GM12864 (cell line): ENCODE data around the gene IFT25.
A peak's percentile ranks its signal among the peaks of the same experiment; 100 is the strongest.
"Not testable (repeated sequence)": the region's sequence is repeated elsewhere in the genome, so short reads cannot be mapped to it uniquely, and the experiment has no call there.

Source experiments
- DNase-seq: peaks from one replicate; pipeline ENCODE4 v3.0.0-alpha.2; 2011; ENCODE audit warnings: low read depth
- H3K4me3 ChIP-seq: 2 replicates; pipeline ENCODE4 v1.5.1; 2011; ENCODE audit warnings: mild to moderate bottlenecking, low read depth, low read length, control low read depth
- CTCF ChIP-seq: IDR thresholded peaks from 2 replicates; pipeline ENCODE4 v1.5.1; 2011; ENCODE audit warnings: low read depth, mild to moderate bottlenecking, moderate library complexity, low read length, control low read depth, inconsistent platforms; ENCODE audit errors: missing control alignments

IFT25 gene

GRCh38 chr1:53890522-53890941 is 55.0 kb downstream of the IFT25 start:
- peak overlapping the region; percentile 91; the same call in 1 of the 2 replicates for H3K4me3 ChIP-seq
- no peak for TF ChIP-seq CTCF
- no peak for DNase-seq

GRCh38 chr1:53889304-53890298 is 55.9 kb downstream of the IFT25 start, which contains the start of gene YIPF1:
Gene YIPF1, minus strand, starts transcription at chr1:53889797. Its CDS starts 860 bp downstream, at chr1:53888937.
- TF ChIP-seq CTCF: no peak
- peak within 1 kb of the TSS; percentile 91 for H3K4me3 ChIP-seq
- DNase-seq: peak; percentile 69

- no peak for TF ChIP-seq CTCF
- H3K4me3 ChIP-seq: peak overlapping the region; percentile 91; the same call in 1 of the 2 replicates
Measured at GRCh38 chr1:53888681-53889080, 56.8 kb downstream of the IFT25 start.

GRCh38 chr1:53883600-53883999 is 61.9 kb downstream of the IFT25 start:
- not testable (repeated sequence) for H3K4me3 ChIP-seq, DNase-seq

More at GRCh38 chr1:53888681-53889080, 56.8 kb downstream of the IFT25 start:
- no peak for DNase-seq

- H3K4me3 ChIP-seq, DNase-seq: not testable (repeated sequence)
Measured at GRCh38 chr1:53881853-53882252, 63.6 kb downstream of the IFT25 start.

- DNase-seq: no peak
- no peak overlapping the region for H3K4me3 ChIP-seq
- peak; percentile 40 for TF ChIP-seq CTCF
Measured at GRCh38 chr1:53878492-53879105, 66.9 kb downstream of the IFT25 start.

GRCh38 chr1:53875150-53875549 is 70.3 kb downstream of the IFT25 start:
- DNase-seq: not testable (repeated sequence)

GRCh38 chr1:53871773-53872484 is 73.6 kb downstream of the IFT25 start:
- no peak overlapping the region for H3K4me3 ChIP-seq
- no peak for TF ChIP-seq CTCF
- no peak for DNase-seq

More at GRCh38 chr1:53875150-53875549, 70.3 kb downstream of the IFT25 start:
- not testable (repeated sequence) for H3K4me3 ChIP-seq
